Liver (tissue), 3 donors: Measurements from ENCODE around the gene LRRC72.

Source experiments
- FOXA1 ChIP-seq: IDR thresholded peaks from 2 replicates; pipeline ENCODE4 v1.6.1; 2016; ENCODE audit warnings: antibody characterized with exemption
- JUND ChIP-seq, 2 donors: IDR thresholded peaks; 2 replicates each; pipeline ENCODE4 v1.6.1; 2016; ENCODE audit warnings: antibody characterized with exemption in 2 of 2
- RAD21 ChIP-seq, 2 donors: IDR thresholded peaks; 2 replicates each; pipeline ENCODE4 v1.6.1; 2016; ENCODE audit warnings: antibody characterized with exemption in 2 of 2, mild to moderate bottlenecking in 2 of 2
- RXRA ChIP-seq, 2 donors: IDR thresholded peaks; 2 replicates each; pipeline ENCODE4 v1.6.1; 2017 to 2018; ENCODE audit warnings: antibody characterized with exemption in 2 of 2, mild to moderate bottlenecking in 1 of 2
- SP1 ChIP-seq: IDR thresholded peaks from 2 replicates; pipeline ENCODE4 v1.6.1; 2018; ENCODE audit warnings: antibody characterized with exemption, mild to moderate bottlenecking
- TAF1 ChIP-seq: conservative IDR thresholded peaks from 2 replicates; pipeline ENCODE4 v1.6.1; 2016; ENCODE audit warnings: antibody characterized with exemption, mild to moderate bottlenecking
- YY1 ChIP-seq: IDR thresholded peaks from 2 replicates; pipeline ENCODE4 v1.6.1; 2016; ENCODE audit warnings: antibody characterized with exemption, mild to moderate bottlenecking
- TF ChIP-seq, protein P1 (sequence below): fragments of 150-350 bp; IDR thresholded peaks from 2 replicates; pipeline ENCODE4 v1.5.1; 2017; ENCODE audit warnings: improper control_type of control experiment, low read depth, low read length; ENCODE audit not compliant: missing input control
- TF ChIP-seq, protein P2 (sequence below): IDR thresholded peaks from 2 replicates; pipeline ENCODE4 v1.6.1; 2016; ENCODE audit warnings: antibody characterized with exemption
- TF ChIP-seq, protein P3 (sequence below): IDR thresholded peaks from 2 replicates; pipeline ENCODE4 v1.6.1; 2016; ENCODE audit warnings: antibody characterized with exemption, mild to moderate bottlenecking
- donor health status: healthy.
- donor health status: healthy.

DNA sequence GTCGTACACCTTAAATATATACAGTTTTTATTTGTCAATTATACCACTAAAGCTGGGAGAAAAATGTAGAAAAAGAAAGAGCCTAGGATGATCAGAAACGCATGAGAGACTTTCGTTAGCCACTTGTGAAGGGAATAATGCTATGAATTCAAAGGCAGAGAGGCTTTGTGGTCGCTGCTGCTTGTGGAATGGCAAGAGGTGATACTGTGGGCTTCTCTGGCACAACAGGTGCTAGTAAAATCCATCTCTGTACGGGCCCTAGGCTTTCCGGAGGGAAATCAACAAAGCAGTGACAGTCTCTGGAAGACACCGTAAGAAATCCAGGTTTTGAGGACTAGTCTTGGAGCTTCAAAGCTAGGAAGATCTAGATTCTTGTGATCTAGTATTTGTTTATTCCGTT is 52.6 kb downstream of the LRRC72 start:
- TF ChIP-seq RXRA (IDR thresholded peaks at IDR 0.05) (no peak), TAF1 (no peak), RAD21 (IDR thresholded peaks at IDR 0.05) (no peak), YY1 (no peak), JUND (IDR thresholded peaks at IDR 0.05) (no peak), SP1 (no peak), FOXA1 (no peak)
- TF ChIP-seq, protein P1, sequence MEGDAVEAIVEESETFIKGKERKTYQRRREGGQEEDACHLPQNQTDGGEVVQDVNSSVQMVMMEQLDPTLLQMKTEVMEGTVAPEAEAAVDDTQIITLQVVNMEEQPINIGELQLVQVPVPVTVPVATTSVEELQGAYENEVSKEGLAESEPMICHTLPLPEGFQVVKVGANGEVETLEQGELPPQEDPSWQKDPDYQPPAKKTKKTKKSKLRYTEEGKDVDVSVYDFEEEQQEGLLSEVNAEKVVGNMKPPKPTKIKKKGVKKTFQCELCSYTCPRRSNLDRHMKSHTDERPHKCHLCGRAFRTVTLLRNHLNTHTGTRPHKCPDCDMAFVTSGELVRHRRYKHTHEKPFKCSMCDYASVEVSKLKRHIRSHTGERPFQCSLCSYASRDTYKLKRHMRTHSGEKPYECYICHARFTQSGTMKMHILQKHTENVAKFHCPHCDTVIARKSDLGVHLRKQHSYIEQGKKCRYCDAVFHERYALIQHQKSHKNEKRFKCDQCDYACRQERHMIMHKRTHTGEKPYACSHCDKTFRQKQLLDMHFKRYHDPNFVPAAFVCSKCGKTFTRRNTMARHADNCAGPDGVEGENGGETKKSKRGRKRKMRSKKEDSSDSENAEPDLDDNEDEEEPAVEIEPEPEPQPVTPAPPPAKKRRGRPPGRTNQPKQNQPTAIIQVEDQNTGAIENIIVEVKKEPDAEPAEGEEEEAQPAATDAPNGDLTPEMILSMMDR, result no peak
- TF ChIP-seq, protein P2, sequence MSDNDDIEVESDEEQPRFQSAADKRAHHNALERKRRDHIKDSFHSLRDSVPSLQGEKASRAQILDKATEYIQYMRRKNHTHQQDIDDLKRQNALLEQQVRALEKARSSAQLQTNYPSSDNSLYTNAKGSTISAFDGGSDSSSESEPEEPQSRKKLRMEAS, result no peak
- TF ChIP-seq, protein P3, sequence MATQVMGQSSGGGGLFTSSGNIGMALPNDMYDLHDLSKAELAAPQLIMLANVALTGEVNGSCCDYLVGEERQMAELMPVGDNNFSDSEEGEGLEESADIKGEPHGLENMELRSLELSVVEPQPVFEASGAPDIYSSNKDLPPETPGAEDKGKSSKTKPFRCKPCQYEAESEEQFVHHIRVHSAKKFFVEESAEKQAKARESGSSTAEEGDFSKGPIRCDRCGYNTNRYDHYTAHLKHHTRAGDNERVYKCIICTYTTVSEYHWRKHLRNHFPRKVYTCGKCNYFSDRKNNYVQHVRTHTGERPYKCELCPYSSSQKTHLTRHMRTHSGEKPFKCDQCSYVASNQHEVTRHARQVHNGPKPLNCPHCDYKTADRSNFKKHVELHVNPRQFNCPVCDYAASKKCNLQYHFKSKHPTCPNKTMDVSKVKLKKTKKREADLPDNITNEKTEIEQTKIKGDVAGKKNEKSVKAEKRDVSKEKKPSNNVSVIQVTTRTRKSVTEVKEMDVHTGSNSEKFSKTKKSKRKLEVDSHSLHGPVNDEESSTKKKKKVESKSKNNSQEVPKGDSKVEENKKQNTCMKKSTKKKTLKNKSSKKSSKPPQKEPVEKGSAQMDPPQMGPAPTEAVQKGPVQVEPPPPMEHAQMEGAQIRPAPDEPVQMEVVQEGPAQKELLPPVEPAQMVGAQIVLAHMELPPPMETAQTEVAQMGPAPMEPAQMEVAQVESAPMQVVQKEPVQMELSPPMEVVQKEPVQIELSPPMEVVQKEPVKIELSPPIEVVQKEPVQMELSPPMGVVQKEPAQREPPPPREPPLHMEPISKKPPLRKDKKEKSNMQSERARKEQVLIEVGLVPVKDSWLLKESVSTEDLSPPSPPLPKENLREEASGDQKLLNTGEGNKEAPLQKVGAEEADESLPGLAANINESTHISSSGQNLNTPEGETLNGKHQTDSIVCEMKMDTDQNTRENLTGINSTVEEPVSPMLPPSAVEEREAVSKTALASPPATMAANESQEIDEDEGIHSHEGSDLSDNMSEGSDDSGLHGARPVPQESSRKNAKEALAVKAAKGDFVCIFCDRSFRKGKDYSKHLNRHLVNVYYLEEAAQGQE, result no peak
